Astrocyte of the cerebellum (primary cell): ENCODE data around the gene ERMP1.
"Not testable (repeated sequence)": the region's sequence is repeated elsewhere in the genome, so short reads cannot be mapped to it uniquely, and the experiment has no call there.

Experiments used
- DNase-seq: peaks from one replicate; pipeline ENCODE4 v3.0.0-alpha.2; 2011; ENCODE audit warnings: low read depth
- H3K4me3 ChIP-seq: 2 replicates; pipeline ENCODE4 v1.5.1; 2011; ENCODE audit warnings: mild to moderate bottlenecking, low read depth, low read length, moderate library complexity
- CTCF ChIP-seq: IDR thresholded peaks from 2 replicates; pipeline ENCODE4 v1.5.1; 2012; ENCODE audit warnings: low read length, low read depth, moderate library complexity, mild to moderate bottlenecking; ENCODE audit errors: missing control alignments
- in situ Hi-C: cut with HindIII; loops from 2 replicates; pipeline ENCODE4 v1.10.0; 2017; ENCODE audit warnings: low sequenced_read_pairs

ERMP1 gene

GRCh38 chr9:5787759-5788302 lies 45.1 kb downstream of the ERMP1 start:
- H3K4me3 ChIP-seq, result no peak overlapping the region
- no peak for TF ChIP-seq CTCF
- DNase-seq, result no peak
- in situ Hi-C loops, result no loop called here

GRCh38 chr9:5787220-5787619 lies 45.7 kb downstream of the ERMP1 start:
- H3K4me3 ChIP-seq, result no peak overlapping the region
- TF ChIP-seq CTCF, result no peak
- in situ Hi-C loops, result no loop called here
- DNase-seq, result no peak

GRCh38 chr9:5786370-5787127 lies 46.4 kb downstream of the ERMP1 start:
- in situ Hi-C loops, result no loop called here
- DNase-seq, result no peak
- H3K4me3 ChIP-seq, result no peak overlapping the region
- no peak for TF ChIP-seq CTCF

- DNase-seq, result no peak
- in situ Hi-C loops, result no loop called here
- TF ChIP-seq CTCF, result no peak
- no peak overlapping the region for H3K4me3 ChIP-seq
These were observed 48.2 kb downstream of the ERMP1 start for GRCh38 chr9:5784526-5785315.

GRCh38 chr9:5783982-5784381 lies 48.9 kb downstream of the ERMP1 start:
- H3K4me3 ChIP-seq, result no peak overlapping the region
- in situ Hi-C loops, result no loop called here
- TF ChIP-seq CTCF, result no peak
- DNase-seq, result no peak

GRCh38 chr9:5783420-5783819 lies 49.5 kb downstream of the ERMP1 start:
- in situ Hi-C loops, H3K4me3 ChIP-seq, DNase-seq: not testable (repeated sequence)

GRCh38 chr9:5779705-5780218 lies 53.2 kb downstream of the ERMP1 start:
- in situ Hi-C loops, DNase-seq, H3K4me3 ChIP-seq: not testable (repeated sequence)
